Common myeloid progenitor, CD34-positive (primary cell): ENCODE measurements around the gene B4GAT1.

ENCODE experiments used
- CTCF ChIA-PET: fragments of 350-600 bp; sonication (Branson Sonifier 250); formaldehyde crosslinking; loops from one replicate; lab custom pipeline; 2021; ENCODE audit warnings: antibody characterized with exemption; lab: Charles Lee
- POLR2A ChIA-PET: fragments of 350-600 bp; sonication (Branson Sonifier 250); formaldehyde crosslinking; loops from one replicate; lab custom pipeline; 2021; ENCODE audit warnings: antibody characterized with exemption; lab: Charles Lee
- DNase-seq, 3 donors: peaks; one replicate each; pipeline versions ENCODE4 v3.0.0 to v3.0.0-alpha.2; 2013
- H3K27ac ChIP-seq, 2 experiments: 1 replicate in 1 of 2; 2 replicates in 1 of 2; pipeline ENCODE4 v1.7.0; 2013; ENCODE audit warnings: inconsistent platforms in 2 of 2, low read length in 2 of 2, mild to moderate bottlenecking in 2 of 2, low read depth in 1 of 2, moderate library complexity in 1 of 2; ENCODE audit not compliant: severe bottlenecking in 2 of 2, insufficient read depth in 1 of 2, poor library complexity in 1 of 2
- H3K27me3 ChIP-seq, 5 experiments: replicated peaks in 2 of 5; 1 replicate in 3 of 5; 2 replicates in 2 of 5; pipeline versions ENCODE4 v1.6.1 to v1.7.0; 2013; ENCODE audit warnings: low read length in 4 of 5, mild to moderate bottlenecking in 2 of 5, moderate library complexity in 2 of 5, inconsistent platforms in 1 of 5; ENCODE audit not compliant: insufficient read depth in 5 of 5, control insufficient read depth in 4 of 5
- H3K36me3 ChIP-seq, 4 experiments: 1 replicate in 2 of 4; 2 replicates in 2 of 4; pipeline versions ENCODE4 v1.6.1 to v1.7.0; 2013; ENCODE audit warnings: low read length in 3 of 4, control low read depth in 1 of 4, mild to moderate bottlenecking in 1 of 4; ENCODE audit not compliant: control insufficient read depth in 4 of 4, insufficient read depth in 4 of 4
- H3K4me1 ChIP-seq, 4 experiments: 1 replicate in 3 of 4; 2 replicates in 1 of 4; pipeline versions ENCODE4 v1.6.1 to v1.7.1; 2013; ENCODE audit warnings: low read length in 3 of 4, mild to moderate bottlenecking in 3 of 4, control low read depth in 1 of 4, inconsistent platforms in 1 of 4, moderate library complexity in 1 of 4; ENCODE audit not compliant: control insufficient read depth in 4 of 4, insufficient read depth in 4 of 4; ENCODE audit errors: control extremely low read depth in 1 of 4
- H3K4me3 ChIP-seq, 7 experiments: 1 replicate in 4 of 7; 2 replicates in 3 of 7; pipeline versions ENCODE4 v1.5.1 to v1.7.0; 2013; ENCODE audit warnings: mild to moderate bottlenecking in 7 of 7, low read length in 6 of 7, moderate library complexity in 6 of 7, inconsistent platforms in 2 of 7, low read depth in 2 of 7, control low read depth in 1 of 7; ENCODE audit not compliant: insufficient read depth in 4 of 7, control insufficient read depth in 1 of 7; ENCODE audit errors: extremely low read depth in 1 of 7
- H3K9me3 ChIP-seq, 5 experiments: 1 replicate in 4 of 5; 2 replicates in 1 of 5; pipeline versions ENCODE4 v1.6.1 to v1.7.1; 2013; ENCODE audit warnings: low read length in 4 of 5, mild to moderate bottlenecking in 2 of 5, inconsistent platforms in 1 of 5, low read depth in 1 of 5, moderate library complexity in 1 of 5; ENCODE audit not compliant: control insufficient read depth in 4 of 5, insufficient read depth in 2 of 5; ENCODE audit errors: control extremely low read depth in 1 of 5
- WGBS: methylation state at CpG from one replicate; pipeline ENCODE4 v1.1.5; 2013; ENCODE audit not compliant: insufficient coverage; 5-methylcytosine and 5-hydroxymethylcytosine counted together

The B4GAT1 gene

DNA sequence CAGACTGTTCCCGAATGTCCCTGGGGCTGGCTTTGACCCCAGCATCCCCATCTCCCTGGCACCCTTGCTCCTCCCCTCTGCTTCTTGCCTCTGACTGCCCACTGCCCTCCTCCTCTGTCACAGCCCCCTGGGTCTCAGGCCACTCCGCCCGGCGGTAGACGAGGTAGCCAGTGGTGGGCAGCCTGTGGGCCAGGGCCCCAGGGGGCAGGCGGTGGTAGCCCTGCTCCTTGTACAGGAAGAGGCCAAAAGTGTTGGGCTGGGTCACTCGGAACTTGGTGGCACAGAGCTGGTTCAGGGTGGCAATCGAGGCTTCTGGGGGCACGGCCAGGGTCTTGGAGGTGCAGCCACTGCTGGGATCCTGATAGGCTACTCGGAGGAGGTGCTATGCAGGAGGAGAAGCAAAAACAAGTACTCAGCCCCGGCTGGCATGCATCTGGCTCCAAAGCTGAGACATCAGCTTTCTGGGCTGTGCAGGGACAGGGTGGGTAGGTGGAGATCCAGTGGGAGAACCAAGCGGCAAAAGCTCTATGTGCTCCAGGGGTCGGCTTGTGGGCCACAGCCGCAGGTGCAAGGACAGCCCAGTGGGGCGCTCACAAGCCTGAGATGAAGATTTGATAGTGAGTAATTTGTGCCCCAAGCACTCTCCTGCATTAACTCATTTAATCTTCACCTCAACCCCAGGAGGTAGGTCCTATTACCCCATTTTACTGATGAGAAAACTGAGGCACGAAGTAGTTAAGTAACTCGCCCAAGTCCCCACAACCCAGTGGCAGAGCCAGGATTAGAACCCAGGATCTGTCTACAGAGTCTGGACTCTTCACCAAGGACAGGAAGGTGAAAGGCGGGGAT lies 14.8 kb downstream of the B4GAT1 start:
- Histone ChIP-seq H3K4me3 (no peak overlapping the region), H3K27ac (no peak overlapping the region), H3K36me3 (peaks cover 0 to 6% (median 2%) of the 10 kb centered on the region in 4 experiments), H3K4me1 (peaks cover 0 to 31% (median 30%) of the 10 kb centered on the region in 4 experiments), H3K27me3 (peaks cover 0 to 2% (median 0%) of the 10 kb centered on the region in 5 experiments), H3K9me3 (no peaks in the 10 kb centered on the region)
- no peak for DNase-seq
- WGBS, result 100% methylated on average over 11 of the region's 18 CpGs
- POLR2A ChIA-PET, result interaction anchor here (1.1 to 1.3 kb wide), 2 partner anchors 20 to 21 kb away, joined by 3 read pairs; no protein-coding TSS in a partner anchor
- CTCF ChIA-PET, result interaction anchor here (0.6 to 7.3 kb wide), 4 partner anchors 12 to 76 kb away, joined by 3 to 86 read pairs (median 24); partner anchors contain the start of genes B4GAT1, BRMS1 and CD248

DNA sequence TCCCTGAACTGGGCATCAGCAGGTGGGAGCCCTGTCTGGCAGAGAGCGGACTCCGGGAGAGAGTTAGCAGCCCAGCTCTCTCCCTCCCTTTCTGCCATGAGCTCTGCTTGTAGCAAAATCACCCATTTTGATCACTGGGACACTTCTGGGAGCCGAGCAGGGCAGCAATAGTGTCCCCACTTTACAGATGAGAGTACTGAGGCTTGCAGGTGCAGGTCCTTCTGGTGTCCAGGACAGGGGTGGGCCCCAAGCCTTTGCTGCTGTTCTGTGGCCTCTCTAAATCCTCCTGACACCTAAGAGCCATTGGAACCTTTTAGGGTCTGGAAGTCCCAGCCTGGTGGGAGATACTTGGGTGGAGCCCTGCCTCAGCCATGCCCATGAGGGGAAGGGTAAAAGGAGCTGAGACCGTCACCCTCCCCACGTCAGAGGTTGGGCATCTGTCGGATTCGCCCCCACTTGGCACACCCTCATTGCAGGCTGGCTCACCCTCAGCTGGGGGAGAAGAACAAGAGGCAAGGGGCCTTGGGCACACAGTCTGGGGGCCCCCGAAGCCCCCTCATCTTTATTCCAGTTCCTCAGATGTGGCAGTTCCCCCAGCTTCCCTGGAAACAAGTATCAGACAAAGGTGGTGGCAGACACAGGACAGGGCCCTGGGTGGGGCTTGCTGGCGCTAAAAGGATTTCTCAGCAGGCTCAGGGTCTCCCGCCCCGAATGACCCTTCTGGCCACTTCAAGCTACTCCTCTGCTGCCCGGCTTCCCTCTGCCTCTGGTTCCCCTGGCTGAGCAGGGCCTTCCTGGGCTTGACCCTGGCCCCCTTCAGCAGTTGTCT lies 15.7 kb downstream of the B4GAT1 start:
- POLR2A ChIA-PET, result interaction anchor here (1.1 to 1.3 kb wide), 2 partner anchors 19 to 20 kb away, joined by 3 read pairs; no protein-coding TSS in a partner anchor
- DNase-seq, result no peak
- WGBS, result 95% methylated on average over 10 of the region's 12 CpGs
- no peak overlapping the region for H3K4me3 ChIP-seq
- CTCF ChIA-PET, result interaction anchor here (0.9 to 7.3 kb wide), 4 partner anchors 12 to 33 kb away, joined by 3 to 86 read pairs (median 24); partner anchors contain the start of genes B4GAT1, BRMS1 and CD248
- H3K4me1 ChIP-seq, result peaks cover 0 to 32% (median 25%) of the 10 kb centered on the region in 4 experiments
- peaks cover 0 to 2% (median 0%) of the 10 kb centered on the region in 5 experiments for H3K27me3 ChIP-seq
- H3K9me3 ChIP-seq, result no peaks in the 10 kb centered on the region
- H3K36me3 ChIP-seq, result no peaks in the 10 kb centered on the region
- H3K27ac ChIP-seq, result no peak overlapping the region

DNA sequence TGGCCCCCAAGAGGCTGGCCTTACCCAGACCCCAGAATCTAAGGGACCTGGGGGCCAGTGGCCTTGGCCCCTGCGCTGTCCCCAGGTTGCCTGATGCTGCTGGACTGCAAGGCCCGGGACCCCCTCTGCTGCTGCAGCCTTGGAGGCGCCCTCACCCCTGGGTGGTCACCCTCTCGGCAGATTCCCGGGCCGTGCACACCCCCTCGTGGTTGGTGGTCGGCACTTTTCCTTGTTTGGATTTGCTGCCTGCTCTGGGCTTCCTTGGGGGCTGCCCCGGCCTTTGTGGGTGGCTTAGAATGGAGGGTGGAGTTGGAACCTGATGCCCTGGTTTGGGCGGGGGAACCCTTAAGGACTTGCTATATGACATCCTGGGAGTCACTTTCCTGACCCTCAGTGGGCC lies 16.5 kb downstream of the B4GAT1 start:
- peaks cover 0 to 2% (median 0%) of the 10 kb centered on the region in 5 experiments for H3K27me3 ChIP-seq
- H3K27ac ChIP-seq, result no peak overlapping the region
- CTCF ChIA-PET, result interaction anchor here (0.9 to 7.3 kb wide), 4 partner anchors 13 to 32 kb away, joined by 3 to 86 read pairs (median 24); partner anchors contain the start of genes B4GAT1, BRMS1 and CD248
- H3K4me3 ChIP-seq, result no peak overlapping the region
- POLR2A ChIA-PET, result interaction anchor here (1.3 kb wide), 1 partner anchor 19 kb away, joined by 3 read pairs; no protein-coding TSS in a partner anchor
- peaks cover 0 to 32% (median 25%) of the 10 kb centered on the region in 4 experiments for H3K4me1 ChIP-seq
- DNase-seq, result no peak
- no peaks in the 10 kb centered on the region for H3K36me3 ChIP-seq
- 93% methylated on average over 8 of the region's 10 CpGs for WGBS
- H3K9me3 ChIP-seq, result no peaks in the 10 kb centered on the region

DNA sequence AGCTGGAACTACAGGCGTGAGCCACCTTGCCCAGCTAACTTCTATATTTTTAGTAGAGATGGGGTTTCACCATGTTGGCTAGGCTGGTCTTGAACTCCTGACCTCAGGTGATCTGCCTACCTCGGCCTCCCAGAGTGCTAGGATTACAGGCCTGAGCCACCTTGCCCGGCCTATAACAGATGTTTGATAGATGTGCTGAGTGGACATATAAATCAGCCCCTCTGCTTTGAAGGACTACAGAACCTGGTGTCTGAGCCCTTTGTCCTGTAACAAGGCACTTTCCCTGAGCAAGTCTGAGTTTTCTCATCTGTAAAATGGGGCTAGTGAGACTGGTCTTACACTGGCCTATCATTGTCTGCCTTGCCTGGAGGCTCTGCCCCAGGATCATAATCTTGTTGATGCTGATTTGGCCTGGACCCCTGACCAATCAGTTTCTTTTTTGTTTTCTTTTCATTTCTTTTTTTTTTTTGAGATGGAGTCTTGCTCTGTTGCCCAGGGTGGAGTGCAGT lies 18.2 kb downstream of the B4GAT1 start:
- Histone ChIP-seq H3K27ac (no peak overlapping the region), H3K4me3 (no peak overlapping the region), H3K9me3 (no peaks in the 10 kb centered on the region), H3K36me3 (no peaks in the 10 kb centered on the region), H3K4me1 (peaks cover 0 to 37% (median 24%) of the 10 kb centered on the region in 4 experiments), H3K27me3 (no peaks in the 10 kb centered on the region)
- ChIA-PET CTCF (interaction anchor here (0.7 to 7.3 kb wide), 6 partner anchors 9 to 48 kb away, joined by 3 to 86 read pairs (median 6); partner anchors contain the start of gene CD248), POLR2A (interaction anchor here (0.9 kb wide), 1 partner anchor 17 kb away, joined by 3 read pairs; no protein-coding TSS in a partner anchor)
- DNase-seq, result no peak
- WGBS, result 100% methylated on average over 2 of the region's 3 CpGs

DNA sequence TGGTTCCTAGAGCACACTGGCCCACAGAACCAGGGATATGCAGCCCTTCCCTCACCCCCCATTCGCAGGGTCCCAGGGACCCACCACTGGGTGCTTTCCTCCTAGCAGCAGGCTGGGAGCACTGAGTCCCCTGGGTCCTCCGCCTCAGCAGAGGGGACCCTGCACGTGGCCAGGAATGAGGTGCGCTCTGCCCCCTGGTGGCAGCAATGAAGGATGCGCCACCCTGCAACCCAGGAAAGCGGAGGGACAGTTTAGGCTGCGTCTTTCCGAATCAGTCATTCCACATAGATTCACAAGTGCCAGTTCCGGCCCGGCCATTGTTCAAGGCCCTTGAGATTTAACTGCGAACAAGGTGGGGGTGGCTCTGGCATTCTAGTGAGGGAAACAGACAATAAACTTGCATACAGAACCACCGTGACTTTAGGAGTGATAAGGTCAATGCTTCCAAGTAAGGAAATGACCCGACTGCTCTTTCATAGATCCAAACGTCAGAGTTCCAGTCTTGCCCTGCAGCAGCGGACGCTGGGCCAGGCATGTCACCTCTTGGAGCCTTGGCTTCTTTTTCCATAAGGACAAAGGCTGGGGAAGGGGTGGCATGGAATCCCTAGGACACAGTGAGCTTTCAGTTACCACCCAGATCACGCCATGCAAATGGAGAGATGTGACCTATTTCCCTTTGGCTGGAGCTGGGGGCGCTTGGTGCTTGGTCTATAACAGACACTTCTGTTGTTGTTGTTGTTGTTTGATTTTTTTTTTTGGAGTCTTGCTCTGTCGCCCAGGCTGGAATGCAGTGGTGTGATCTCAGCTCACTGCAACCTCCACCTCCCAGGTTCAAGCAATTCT lies 18.9 kb downstream of the B4GAT1 start:
- POLR2A ChIA-PET, result interaction anchor here (0.9 kb wide), 1 partner anchor 17 kb away, joined by 3 read pairs; no protein-coding TSS in a partner anchor
- Histone ChIP-seq H3K27ac (no peak overlapping the region), H3K4me3 (peak overlapping the region in 3 of 7 experiments; percentile 7 to 29 (median 22)), H3K4me1 (peaks cover 0 to 37% (median 24%) of the 10 kb centered on the region in 4 experiments), H3K36me3 (no peaks in the 10 kb centered on the region), H3K27me3 (no peaks in the 10 kb centered on the region), H3K9me3 (no peaks in the 10 kb centered on the region)
- WGBS, result 0% methylated on average over 13 of the region's 19 CpGs
- CTCF ChIA-PET, result interaction anchor here (0.7 to 1.2 kb wide), 5 partner anchors 10 to 47 kb away, joined by 3 to 14 read pairs (median 6); partner anchors contain the start of gene CD248
- DNase-seq, result peak; percentile 71 to 85 (median 78)

DNA sequence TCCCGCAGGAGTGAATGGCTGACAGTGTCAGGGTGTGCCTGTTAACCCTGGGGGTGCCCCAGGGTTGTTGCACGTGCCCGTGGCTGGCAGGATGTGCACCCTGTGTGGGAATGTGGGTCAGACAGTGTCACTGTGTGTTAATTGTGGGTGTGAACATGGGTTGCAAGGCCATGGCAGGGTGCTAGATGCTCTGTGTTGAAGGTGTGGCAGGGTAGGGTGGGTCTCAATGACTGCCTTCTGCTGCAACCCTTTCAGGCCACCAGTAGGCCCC lies 19.5 kb downstream of the B4GAT1 start:
- WGBS, result no CpG with 5 or more reads among the region's 3 CpGs
- Histone ChIP-seq H3K4me1 (peaks cover 0 to 37% (median 24%) of the 10 kb centered on the region in 4 experiments), H3K27me3 (no peaks in the 10 kb centered on the region), H3K9me3 (no peaks in the 10 kb centered on the region), H3K4me3 (no peak overlapping the region), H3K27ac (no peak overlapping the region), H3K36me3 (no peaks in the 10 kb centered on the region)
- ChIA-PET CTCF (no interaction called here), POLR2A (no interaction called here)
- DNase-seq, result no peak
